ENCODE results near the gene TRIM28.

DNA sequence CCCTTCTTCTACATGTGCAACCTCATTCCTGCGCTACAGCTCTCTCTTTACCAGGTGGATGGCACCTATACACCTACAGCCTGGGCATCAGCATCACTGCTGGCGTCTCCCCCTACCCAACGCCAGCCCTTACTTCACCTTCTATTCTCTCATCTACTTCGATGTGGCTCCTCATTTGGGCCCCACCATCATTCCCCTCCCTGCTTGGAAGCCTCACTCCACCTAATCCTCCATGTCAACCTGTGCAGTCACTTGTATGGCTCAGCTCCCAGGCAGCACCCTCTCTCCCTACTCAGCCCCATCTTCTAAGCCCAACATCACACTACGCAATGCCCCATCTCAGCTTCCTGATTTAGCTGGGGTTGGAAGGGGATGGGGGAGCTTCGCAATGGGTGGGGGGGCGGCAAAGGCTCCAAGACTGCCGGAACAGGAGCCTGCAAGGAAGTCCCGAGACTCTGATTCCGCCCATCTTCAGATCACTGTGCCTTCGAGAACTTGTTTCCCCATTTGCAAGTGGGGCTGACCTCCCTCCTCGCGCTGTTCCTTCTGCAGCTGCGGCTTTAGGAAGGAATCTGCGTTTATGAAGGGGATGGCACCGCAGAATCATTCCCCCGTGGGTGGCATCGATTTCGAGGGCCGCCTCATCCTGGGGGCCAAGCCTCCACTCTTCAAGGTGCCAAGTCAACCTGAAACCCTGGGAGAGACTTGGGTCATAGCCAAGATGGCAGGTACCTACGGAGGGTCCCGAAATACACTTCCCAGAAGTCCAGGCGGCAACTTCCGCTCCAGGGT, 28.4 kb downstream of the TRIM28 start:
- TF ChIP-seq, protein P1, sequence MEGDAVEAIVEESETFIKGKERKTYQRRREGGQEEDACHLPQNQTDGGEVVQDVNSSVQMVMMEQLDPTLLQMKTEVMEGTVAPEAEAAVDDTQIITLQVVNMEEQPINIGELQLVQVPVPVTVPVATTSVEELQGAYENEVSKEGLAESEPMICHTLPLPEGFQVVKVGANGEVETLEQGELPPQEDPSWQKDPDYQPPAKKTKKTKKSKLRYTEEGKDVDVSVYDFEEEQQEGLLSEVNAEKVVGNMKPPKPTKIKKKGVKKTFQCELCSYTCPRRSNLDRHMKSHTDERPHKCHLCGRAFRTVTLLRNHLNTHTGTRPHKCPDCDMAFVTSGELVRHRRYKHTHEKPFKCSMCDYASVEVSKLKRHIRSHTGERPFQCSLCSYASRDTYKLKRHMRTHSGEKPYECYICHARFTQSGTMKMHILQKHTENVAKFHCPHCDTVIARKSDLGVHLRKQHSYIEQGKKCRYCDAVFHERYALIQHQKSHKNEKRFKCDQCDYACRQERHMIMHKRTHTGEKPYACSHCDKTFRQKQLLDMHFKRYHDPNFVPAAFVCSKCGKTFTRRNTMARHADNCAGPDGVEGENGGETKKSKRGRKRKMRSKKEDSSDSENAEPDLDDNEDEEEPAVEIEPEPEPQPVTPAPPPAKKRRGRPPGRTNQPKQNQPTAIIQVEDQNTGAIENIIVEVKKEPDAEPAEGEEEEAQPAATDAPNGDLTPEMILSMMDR (IDR thresholded peaks at IDR 0.05; ENCODE audit: borderline replicate concordance, extremely low read depth, low read length, poor library complexity, severe bottlenecking) = no peak
- no peak for TF ChIP-seq EZH2 (IDR thresholded peaks at IDR 0.05; ENCODE audit: borderline replicate concordance, low read depth, low read length, severe bottlenecking)
